ENCODE measurements around the gene SOX15. TPM values are rescaled to one million over a fixed set of nuclear protein-coding genes. Genes with fewer than 3 reads are reported as not detected.
A peak's percentile ranks its signal among the peaks of the same experiment; 100 is the strongest.

The SOX15 gene
- total and polyA plus RNA-seq, 9 donors, result 1.4 to 4.1 (median 2.0) TPM

DNA sequence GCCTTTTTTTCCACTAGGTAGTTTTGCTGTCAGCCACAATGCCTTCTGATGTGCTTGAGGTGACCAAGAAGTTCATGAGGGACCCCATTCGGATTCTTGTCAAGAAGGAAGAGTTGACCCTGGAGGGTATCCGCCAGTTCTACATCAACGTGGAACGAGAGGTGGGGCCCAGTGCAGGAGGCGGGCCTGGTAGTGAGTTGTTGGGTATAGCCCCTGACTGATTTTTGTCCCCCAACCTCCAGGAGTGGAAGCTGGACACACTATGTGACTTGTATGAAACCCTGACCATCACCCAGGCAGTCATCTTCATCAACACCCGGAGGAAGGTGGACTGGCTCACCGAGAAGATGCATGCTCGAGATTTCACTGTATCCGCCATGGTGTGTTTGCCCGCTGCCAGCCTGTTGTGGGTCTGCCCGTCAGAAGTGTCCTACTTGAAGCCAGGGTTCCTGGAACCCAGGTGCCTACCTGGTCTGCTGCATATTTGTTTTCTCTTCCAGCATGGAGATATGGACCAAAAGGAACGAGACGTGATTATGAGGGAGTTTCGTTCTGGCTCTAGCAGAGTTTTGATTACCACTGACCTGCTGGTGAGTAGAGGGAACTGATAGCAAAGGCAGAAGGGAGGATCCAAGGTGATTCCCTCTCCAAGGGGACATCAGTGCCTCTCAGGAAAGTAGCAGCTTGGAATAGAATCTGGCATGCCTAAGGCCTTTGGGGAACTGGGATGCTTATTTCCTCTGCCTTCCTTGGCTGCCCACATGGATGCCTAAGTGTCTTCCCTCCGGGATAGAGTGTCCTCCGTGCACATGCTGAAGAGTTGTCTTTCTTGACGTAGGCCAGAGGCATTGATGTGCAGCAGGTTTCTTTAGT, 12.3 kb downstream of the SOX15 start:
- no peaks in the 10 kb centered on the region for H3K9me3 ChIP-seq (replicated peaks; ENCODE audit: control insufficient read depth, low read depth, low read length)
- 73% methylated on average over 13 of the region's 17 CpGs for WGBS (ENCODE audit: insufficient coverage)
- peaks cover 74% of the 10 kb centered on the region for H3K36me3 ChIP-seq (ENCODE audit: control insufficient read depth, insufficient read depth, low read length)
- peaks cover 45% of the 10 kb centered on the region for H3K4me1 ChIP-seq (ENCODE audit: control insufficient read depth, insufficient read depth, low read length)
- no peak overlapping the region for H3K27ac ChIP-seq (ENCODE audit: low read length)
- H3K27me3 ChIP-seq (ENCODE audit: control insufficient read depth, insufficient read depth, low read length), result no peaks in the 10 kb centered on the region
- no peak overlapping the region for H3K4me3 ChIP-seq (ENCODE audit: low read length)
- no peak for DNase-seq

DNA sequence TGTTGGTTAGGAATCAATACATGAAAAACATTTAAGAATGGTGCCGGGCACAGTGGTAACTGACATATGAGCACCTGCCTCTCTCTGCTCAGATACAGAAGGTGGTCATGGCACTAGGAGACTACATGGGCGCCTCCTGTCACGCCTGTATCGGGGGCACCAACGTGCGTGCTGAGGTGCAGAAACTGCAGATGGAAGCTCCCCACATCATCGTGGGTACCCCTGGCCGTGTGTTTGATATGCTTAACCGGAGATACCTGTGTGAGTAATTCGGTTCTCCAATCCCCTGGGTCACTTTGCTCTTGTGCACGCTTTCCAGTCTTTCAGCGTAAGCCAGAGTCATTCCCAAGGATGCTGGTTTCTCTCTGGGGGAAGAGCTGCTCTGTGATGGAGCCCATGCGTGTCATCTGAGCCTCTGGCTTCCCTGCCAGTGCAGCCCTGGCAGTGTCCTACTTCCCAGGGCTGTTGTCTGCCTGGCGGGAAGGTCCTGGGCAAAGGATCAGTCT, 13.4 kb downstream of the SOX15 start:
- no peak for DNase-seq
- no peaks in the 10 kb centered on the region for H3K27me3 ChIP-seq (ENCODE audit: control insufficient read depth, insufficient read depth, low read length)
- H3K27ac ChIP-seq (ENCODE audit: low read length), result no peak overlapping the region
- 79% methylated on average over 12 of the region's 14 CpGs for WGBS (ENCODE audit: insufficient coverage)
- peaks cover 41% of the 10 kb centered on the region for H3K4me1 ChIP-seq (ENCODE audit: control insufficient read depth, insufficient read depth, low read length)
- H3K36me3 ChIP-seq (ENCODE audit: control insufficient read depth, insufficient read depth, low read length), result peaks cover 74% of the 10 kb centered on the region
- no peaks in the 10 kb centered on the region for H3K9me3 ChIP-seq (replicated peaks; ENCODE audit: control insufficient read depth, low read depth, low read length)
- H3K4me3 ChIP-seq (ENCODE audit: low read length), result no peak overlapping the region

GRCh38 chr17:7575959-7576358, 13.9 kb downstream of the SOX15 start:
- DNase-seq, result no peak
- no peak overlapping the region for H3K4me3 ChIP-seq (ENCODE audit: low read length)
- no peak overlapping the region for H3K27ac ChIP-seq (ENCODE audit: low read length)
- no peaks in the 10 kb centered on the region for H3K27me3 ChIP-seq (ENCODE audit: control insufficient read depth, insufficient read depth, low read length)
- 61% methylated on average over 5 of the region's 7 CpGs for WGBS (ENCODE audit: insufficient coverage)
- peaks cover 36% of the 10 kb centered on the region for H3K4me1 ChIP-seq (ENCODE audit: control insufficient read depth, insufficient read depth, low read length)
- no peaks in the 10 kb centered on the region for H3K9me3 ChIP-seq (replicated peaks; ENCODE audit: control insufficient read depth, low read depth, low read length)
- peaks cover 75% of the 10 kb centered on the region for H3K36me3 ChIP-seq (ENCODE audit: control insufficient read depth, insufficient read depth, low read length)

- H3K27me3 ChIP-seq (ENCODE audit: control insufficient read depth, insufficient read depth, low read length), result no peaks in the 10 kb centered on the region
- H3K36me3 ChIP-seq (ENCODE audit: control insufficient read depth, insufficient read depth, low read length), result peaks cover 75% of the 10 kb centered on the region
- WGBS (ENCODE audit: insufficient coverage), result 67% methylated on average over 1 of the region's 1 CpG
- no peaks in the 10 kb centered on the region for H3K9me3 ChIP-seq (replicated peaks; ENCODE audit: control insufficient read depth, low read depth, low read length)
- DNase-seq, result no peak
- no peak overlapping the region for H3K27ac ChIP-seq (ENCODE audit: low read length)
- no peak overlapping the region for H3K4me3 ChIP-seq (ENCODE audit: low read length)
- peaks cover 36% of the 10 kb centered on the region for H3K4me1 ChIP-seq (ENCODE audit: control insufficient read depth, insufficient read depth, low read length)
Measured at GRCh38 chr17:7575481-7575883, 14.4 kb downstream of the SOX15 start.

DNA sequence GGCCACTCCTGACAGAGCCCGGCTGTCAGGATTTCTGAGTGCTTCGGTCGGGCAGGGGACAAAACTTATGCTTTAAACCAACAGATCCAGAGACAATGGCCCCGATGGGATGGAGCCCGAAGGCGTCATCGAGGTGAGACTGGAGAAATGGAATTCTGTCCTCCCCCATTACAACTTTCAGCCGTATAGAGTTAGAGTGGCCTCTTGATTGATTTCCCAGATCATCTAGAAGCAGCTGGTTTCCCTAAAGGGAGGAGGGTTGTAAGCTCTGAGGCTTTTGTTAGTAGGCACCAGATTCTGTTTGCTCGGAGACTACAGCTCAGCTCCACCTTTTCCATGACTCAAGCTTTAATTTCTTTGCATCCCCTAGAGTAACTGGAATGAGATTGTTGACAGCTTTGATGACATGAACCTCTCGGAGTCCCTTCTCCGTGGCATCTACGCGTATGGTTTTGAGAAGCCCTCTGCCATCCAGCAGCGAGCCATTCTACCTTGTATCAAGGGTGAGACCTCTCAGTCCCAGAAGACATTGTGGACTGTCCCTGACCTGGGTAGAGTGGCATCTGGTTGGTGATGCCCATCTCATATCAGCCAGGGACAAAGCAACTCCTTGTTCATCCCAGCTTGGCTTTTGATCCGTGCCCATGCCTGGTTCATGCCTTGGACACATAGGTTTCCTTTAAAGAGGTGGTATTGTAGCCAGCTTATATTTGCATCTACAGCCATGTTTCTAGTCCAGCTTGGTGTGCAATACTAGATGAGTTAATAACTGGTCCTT, 15.5 kb downstream of the SOX15 start:
- no CpG with 5 or more reads among the region's 15 CpGs for WGBS (ENCODE audit: insufficient coverage)
- no peaks in the 10 kb centered on the region for H3K9me3 ChIP-seq (replicated peaks; ENCODE audit: control insufficient read depth, low read depth, low read length)
- peaks cover 33% of the 10 kb centered on the region for H3K4me1 ChIP-seq (ENCODE audit: control insufficient read depth, insufficient read depth, low read length)
- H3K36me3 ChIP-seq (ENCODE audit: control insufficient read depth, insufficient read depth, low read length), result peaks cover 76% of the 10 kb centered on the region
- peak overlapping the region; percentile 100 for H3K4me3 ChIP-seq (ENCODE audit: low read length)
- DNase-seq, result no peak
- H3K27ac ChIP-seq (ENCODE audit: low read length), result peak overlapping the region; percentile 99
- H3K27me3 ChIP-seq (ENCODE audit: control insufficient read depth, insufficient read depth, low read length), result no peaks in the 10 kb centered on the region

GRCh38 chr17:7573324-7574080, 16.4 kb downstream of the SOX15 start:
- peak overlapping the region; percentile 99 for H3K27ac ChIP-seq (ENCODE audit: low read length)
- H3K4me3 ChIP-seq (ENCODE audit: low read length), result peak overlapping the region; percentile 100
- DNase-seq, result peak; percentile 97
- peaks cover 28% of the 10 kb centered on the region for H3K4me1 ChIP-seq (ENCODE audit: control insufficient read depth, insufficient read depth, low read length)
- no peaks in the 10 kb centered on the region for H3K27me3 ChIP-seq (ENCODE audit: control insufficient read depth, insufficient read depth, low read length)
- peaks cover 72% of the 10 kb centered on the region for H3K36me3 ChIP-seq (ENCODE audit: control insufficient read depth, insufficient read depth, low read length)
- H3K9me3 ChIP-seq (replicated peaks; ENCODE audit: control insufficient read depth, low read depth, low read length), result no peaks in the 10 kb centered on the region
- 0% methylated on average over 51 of the region's 71 CpGs for WGBS (ENCODE audit: insufficient coverage)

GRCh38 chr17:7572588-7573323, 17.1 kb downstream of the SOX15 start:
- WGBS (ENCODE audit: insufficient coverage), result under 1% methylated on average over 73 of the region's 73 CpGs
- peaks cover 28% of the 10 kb centered on the region for H3K4me1 ChIP-seq (ENCODE audit: control insufficient read depth, insufficient read depth, low read length)
- H3K27me3 ChIP-seq (ENCODE audit: control insufficient read depth, insufficient read depth, low read length), result no peaks in the 10 kb centered on the region
- peaks cover 65% of the 10 kb centered on the region for H3K36me3 ChIP-seq (ENCODE audit: control insufficient read depth, insufficient read depth, low read length)
- no peaks in the 10 kb centered on the region for H3K9me3 ChIP-seq (replicated peaks; ENCODE audit: control insufficient read depth, low read depth, low read length)
- DNase-seq, result peak; percentile 100
- H3K27ac ChIP-seq (ENCODE audit: low read length), result peak overlapping the region; percentile 99
- H3K4me3 ChIP-seq (ENCODE audit: low read length), result peak overlapping the region; percentile 100

GRCh38 chr17:7572338-7572587, 17.6 kb downstream of the SOX15 start:
- H3K36me3 ChIP-seq (ENCODE audit: control insufficient read depth, insufficient read depth, low read length), result peaks cover 64% of the 10 kb centered on the region
- peak overlapping the region; percentile 47 for H3K4me3 ChIP-seq (ENCODE audit: low read length)
- no peak for DNase-seq
- peak overlapping the region; percentile 87 for H3K27ac ChIP-seq (ENCODE audit: low read length)
- H3K9me3 ChIP-seq (replicated peaks; ENCODE audit: control insufficient read depth, low read depth, low read length), result no peaks in the 10 kb centered on the region
- H3K4me1 ChIP-seq (ENCODE audit: control insufficient read depth, insufficient read depth, low read length), result peaks cover 28% of the 10 kb centered on the region
- WGBS (ENCODE audit: insufficient coverage), result 0% methylated on average over 10 of the region's 11 CpGs
- H3K27me3 ChIP-seq (ENCODE audit: control insufficient read depth, insufficient read depth, low read length), result no peaks in the 10 kb centered on the region

GRCh38 chr17:7570351-7570750, 19.5 kb downstream of the SOX15 start:
- 75% methylated on average over 2 of the region's 10 CpGs for WGBS (ENCODE audit: insufficient coverage)
- Histone ChIP-seq H3K27ac (ENCODE audit: low read length) (no peak overlapping the region), H3K36me3 (ENCODE audit: control insufficient read depth, insufficient read depth, low read length) (peaks cover 63% of the 10 kb centered on the region), H3K9me3 (replicated peaks; ENCODE audit: control insufficient read depth, low read depth, low read length) (no peaks in the 10 kb centered on the region), H3K4me1 (ENCODE audit: control insufficient read depth, insufficient read depth, low read length) (peaks cover 20% of the 10 kb centered on the region), H3K4me3 (ENCODE audit: low read length) (no peak overlapping the region), H3K27me3 (ENCODE audit: control insufficient read depth, insufficient read depth, low read length) (no peaks in the 10 kb centered on the region)
- DNase-seq, result no peak
